ENCODE results near the gene ROR1. TPM values are rescaled to one million over a fixed set of nuclear protein-coding genes. Genes with fewer than 3 reads are reported as not detected.

The ROR1 gene
- total RNA-seq, 1 donor from 2014 or later, result 30.3 TPM

GRCh38 chr1:64000021-64000420, 226.2 kb downstream of the ROR1 start:
- Histone ChIP-seq H3K27me3 (no peaks in the 10 kb centered on the region), H3K4me1 (peaks cover 25% of the 10 kb centered on the region), H3K9ac (no peak overlapping the region), H2AFZ (replicated peaks) (no peak overlapping the region), H3K36me3 (no peaks in the 10 kb centered on the region), H3K79me2 (ENCODE audit: low read depth) (peaks cover 92% of the 10 kb centered on the region), H3F3A (ENCODE audit: low read depth) (no peaks in the 10 kb centered on the region), H3K9me3 (ENCODE audit: low read depth) (no peaks in the 10 kb centered on the region), H3K4me3 (no peak overlapping the region), H3K4me2 (no peak overlapping the region), H4K20me1 (ENCODE audit: low read depth) (peaks cover 14% of the 10 kb centered on the region), H3K27ac (no peak overlapping the region)
- peaks cover 7% of the 10 kb centered on the region for H3K36me3 Mint-ChIP-seq
- H3K27me3 Mint-ChIP-seq (ENCODE audit: insufficient read depth, low read depth), result no peaks in the 10 kb centered on the region
- peaks cover 12% of the 10 kb centered on the region for H3K9me3 Mint-ChIP-seq
- TF ChIP-seq CTCF (IDR thresholded peaks at IDR 0.05), result no peak
- no peak for TF ChIP-seq EZH2phosphoT487 (IDR thresholded peaks at IDR 0.05)
- TF ChIP-seq EZH2 (IDR thresholded peaks at IDR 0.05), result no peak
- no peak overlapping the region for H3K4me3 Mint-ChIP-seq
- peaks cover 12% of the 10 kb centered on the region for H3K4me1 Mint-ChIP-seq
- DNase-seq (ENCODE audit: low spot score), result no peak
- H3K27ac Mint-ChIP-seq, result no peak overlapping the region

GRCh38 chr1:64001038-64001437, 227.2 kb downstream of the ROR1 start:
- H3K27ac ChIP-seq, result no peak overlapping the region
- H3K4me3 ChIP-seq, result no peak overlapping the region
- peaks cover 25% of the 10 kb centered on the region for H3K4me1 ChIP-seq
- Mint-ChIP-seq H3K27ac (no peak overlapping the region), H3K36me3 (peaks cover 7% of the 10 kb centered on the region), H3K4me1 (peaks cover 12% of the 10 kb centered on the region), H3K4me3 (no peak overlapping the region), H3K9me3 (peaks cover 12% of the 10 kb centered on the region), H3K27me3 (ENCODE audit: insufficient read depth, low read depth) (no peaks in the 10 kb centered on the region)
- H3K4me2 ChIP-seq, result no peak overlapping the region
- H3K79me2 ChIP-seq (ENCODE audit: low read depth), result peaks cover 93% of the 10 kb centered on the region
- no peaks in the 10 kb centered on the region for H3K9me3 ChIP-seq (ENCODE audit: low read depth)
- H2AFZ ChIP-seq (replicated peaks), result no peak overlapping the region
- peaks cover 10% of the 10 kb centered on the region for H4K20me1 ChIP-seq (ENCODE audit: low read depth)
- no peak overlapping the region for H3K9ac ChIP-seq
- TF ChIP-seq EZH2 (IDR thresholded peaks at IDR 0.05) (no peak), CTCF (IDR thresholded peaks at IDR 0.05) (no peak), EZH2phosphoT487 (IDR thresholded peaks at IDR 0.05) (no peak)
- no peak for DNase-seq (ENCODE audit: low spot score)
- H3K36me3 ChIP-seq, result no peaks in the 10 kb centered on the region
- no peaks in the 10 kb centered on the region for H3K27me3 ChIP-seq
- H3F3A ChIP-seq (ENCODE audit: low read depth), result no peaks in the 10 kb centered on the region

GRCh38 chr1:64004451-64005025, 230.7 kb downstream of the ROR1 start:
- Histone ChIP-seq H3K9ac (no peak overlapping the region), H3K27me3 (no peaks in the 10 kb centered on the region), H3K27ac (no peak overlapping the region), H3K79me2 (ENCODE audit: low read depth) (peaks cover 84% of the 10 kb centered on the region), H3K9me3 (ENCODE audit: low read depth) (no peaks in the 10 kb centered on the region), H2AFZ (replicated peaks) (no peak overlapping the region), H3K4me3 (no peak overlapping the region), H3K36me3 (no peaks in the 10 kb centered on the region), H3K4me2 (no peak overlapping the region), H3F3A (ENCODE audit: low read depth) (no peaks in the 10 kb centered on the region), H4K20me1 (ENCODE audit: low read depth) (no peaks in the 10 kb centered on the region), H3K4me1 (peaks cover 15% of the 10 kb centered on the region)
- no peak for DNase-seq (ENCODE audit: low spot score)
- H3K36me3 Mint-ChIP-seq, result peaks cover 7% of the 10 kb centered on the region
- H3K9me3 Mint-ChIP-seq, result peaks cover 12% of the 10 kb centered on the region
- no peak overlapping the region for H3K4me3 Mint-ChIP-seq
- H3K4me1 Mint-ChIP-seq, result peaks cover 25% of the 10 kb centered on the region
- no peak overlapping the region for H3K27ac Mint-ChIP-seq
- no peak for TF ChIP-seq EZH2 (IDR thresholded peaks at IDR 0.05)
- TF ChIP-seq CTCF (IDR thresholded peaks at IDR 0.05), result no peak
- no peak for TF ChIP-seq EZH2phosphoT487 (IDR thresholded peaks at IDR 0.05)
- H3K27me3 Mint-ChIP-seq (ENCODE audit: insufficient read depth, low read depth), result no peaks in the 10 kb centered on the region

Data from neural progenitor cell (in vitro differentiated cells).